Colonic mucosa (tissue), 4 donors: ENCODE measurements around the gene WASL. TPM values are rescaled to one million over a fixed set of nuclear protein-coding genes. Genes with fewer than 3 reads are reported as not detected.

Experiments used
- DNase-seq: peaks from one replicate; pipeline ENCODE4 v3.0.0-alpha.2; 2020
- H3K27ac ChIP-seq: fragments of 200-600 bp; one replicate; pipeline ENCODE4 v1.8.0; 2021
- H3K27me3 ChIP-seq: fragments of 200-600 bp; one replicate; pipeline ENCODE4 v1.8.0; 2021
- H3K36me3 ChIP-seq: fragments of 200-600 bp; one replicate; pipeline ENCODE4 v1.8.0; 2021
- H3K4me1 ChIP-seq: fragments of 200-600 bp; one replicate; pipeline ENCODE4 v1.8.0; 2021; ENCODE audit warnings: mild to moderate bottlenecking
- H3K4me3 ChIP-seq: fragments of 200-600 bp; one replicate; pipeline ENCODE4 v1.8.0; 2021
- H3K9ac ChIP-seq, 2 donors: one replicate each; pipeline ENCODE4 v1.7.0; 2013; ENCODE audit warnings: control low read depth in 2 of 2, low read depth in 2 of 2, low read length in 2 of 2
- H3K9me3 ChIP-seq: fragments of 200-600 bp; one replicate; pipeline ENCODE4 v1.8.0; 2021
- intact Hi-C: fragments of 100-400 bp; cut with DNase I; formaldehyde crosslinking; loops from one replicate; pipeline ENCODE4 v1.14.1; 2022
- total RNA-seq, 2 donors: library from RNA; stranded (reverse); fragmentation: NEBNext Ultra II Directional in 1 of 2; extraction: Animal tissue kit (Norgen Biotek cat#: 25700) in 1 of 2; gene quantifications; one replicate each; pipeline ENCODE4 v1.2.1, GENCODE V29; 2021
- TF ChIP-seq, protein P1 (sequence below): fragments of 200-600 bp; IDR thresholded peaks from one replicate; pipeline ENCODE4 v1.8.0; 2022; ENCODE audit warnings: antibody characterized with exemption, mild to moderate bottlenecking
- donor health status: healthy.
- donor health status: DM: no; HTN: no; CAD: no.
- donor health status: DM: no; HTN: no; CAD: no.

WASL gene
- total RNA-seq, 2 donors from 2014 or later: 54.9 to 126 TPM

- intact Hi-C loops: no loop called here
- no peak overlapping the region for H3K4me3 ChIP-seq
- H3K4me1 ChIP-seq: no peaks in the 10 kb centered on the region
- TF ChIP-seq, protein P1, sequence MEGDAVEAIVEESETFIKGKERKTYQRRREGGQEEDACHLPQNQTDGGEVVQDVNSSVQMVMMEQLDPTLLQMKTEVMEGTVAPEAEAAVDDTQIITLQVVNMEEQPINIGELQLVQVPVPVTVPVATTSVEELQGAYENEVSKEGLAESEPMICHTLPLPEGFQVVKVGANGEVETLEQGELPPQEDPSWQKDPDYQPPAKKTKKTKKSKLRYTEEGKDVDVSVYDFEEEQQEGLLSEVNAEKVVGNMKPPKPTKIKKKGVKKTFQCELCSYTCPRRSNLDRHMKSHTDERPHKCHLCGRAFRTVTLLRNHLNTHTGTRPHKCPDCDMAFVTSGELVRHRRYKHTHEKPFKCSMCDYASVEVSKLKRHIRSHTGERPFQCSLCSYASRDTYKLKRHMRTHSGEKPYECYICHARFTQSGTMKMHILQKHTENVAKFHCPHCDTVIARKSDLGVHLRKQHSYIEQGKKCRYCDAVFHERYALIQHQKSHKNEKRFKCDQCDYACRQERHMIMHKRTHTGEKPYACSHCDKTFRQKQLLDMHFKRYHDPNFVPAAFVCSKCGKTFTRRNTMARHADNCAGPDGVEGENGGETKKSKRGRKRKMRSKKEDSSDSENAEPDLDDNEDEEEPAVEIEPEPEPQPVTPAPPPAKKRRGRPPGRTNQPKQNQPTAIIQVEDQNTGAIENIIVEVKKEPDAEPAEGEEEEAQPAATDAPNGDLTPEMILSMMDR: no peak
- no peaks in the 10 kb centered on the region for H3K36me3 ChIP-seq
- H3K27ac ChIP-seq: no peak overlapping the region
- H3K9ac ChIP-seq: no peak overlapping the region
- no peaks in the 10 kb centered on the region for H3K9me3 ChIP-seq
- H3K27me3 ChIP-seq: no peaks in the 10 kb centered on the region
- DNase-seq: no peak
These were observed 31.9 kb downstream of the WASL start for GRCh38 chr7:123716877-123717276.

DNA sequence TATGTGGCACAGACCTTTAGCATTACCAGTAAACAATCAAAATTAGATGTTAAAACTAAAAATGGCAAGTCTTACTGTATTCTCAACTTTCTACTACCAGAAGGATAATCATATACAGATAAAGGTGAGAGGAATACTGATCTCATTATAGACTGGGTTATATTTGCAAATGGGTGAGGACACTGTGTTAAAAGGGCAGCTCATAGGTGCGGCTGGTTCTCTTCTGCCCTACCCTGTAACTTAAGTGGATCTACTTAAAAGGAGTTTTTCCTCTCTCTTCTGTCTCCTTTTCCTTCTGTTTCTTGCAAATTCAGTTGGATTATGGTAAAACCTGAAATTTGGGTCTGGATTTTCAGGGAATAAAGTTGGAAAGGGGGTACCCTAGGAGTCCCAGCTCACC, 33.0 kb downstream of the WASL start:
- Histone ChIP-seq H3K9ac (no peak overlapping the region), H3K9me3 (no peaks in the 10 kb centered on the region), H3K4me3 (no peak overlapping the region), H3K4me1 (no peaks in the 10 kb centered on the region), H3K36me3 (no peaks in the 10 kb centered on the region), H3K27me3 (no peaks in the 10 kb centered on the region), H3K27ac (peak overlapping the region; percentile 11)
- no peak for DNase-seq
- intact Hi-C loops: no loop called here
- TF ChIP-seq, protein P1: no peak

DNA sequence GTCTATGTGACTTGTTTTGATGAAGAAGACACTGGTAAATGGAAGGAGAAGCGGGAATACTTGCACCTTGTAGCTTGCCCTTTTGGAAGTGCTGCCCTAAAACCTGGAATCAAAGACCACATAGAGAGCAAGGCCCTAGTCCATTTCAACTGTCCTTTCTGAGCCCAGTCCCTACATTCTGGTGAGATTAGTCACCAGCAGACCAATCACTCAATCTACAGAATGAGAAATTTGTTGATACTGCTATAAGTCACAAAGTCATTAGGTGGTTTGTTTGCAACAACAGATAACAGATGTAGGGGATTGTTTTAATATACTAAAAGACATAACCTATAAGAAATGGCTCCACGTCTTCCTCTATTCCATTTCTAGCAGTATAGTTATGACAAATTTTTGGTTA, 33.6 kb downstream of the WASL start:
- TF ChIP-seq, protein P1: no peak
- Histone ChIP-seq H3K4me3 (no peak overlapping the region), H3K27me3 (no peaks in the 10 kb centered on the region), H3K4me1 (no peaks in the 10 kb centered on the region), H3K9ac (no peak overlapping the region), H3K9me3 (no peaks in the 10 kb centered on the region), H3K27ac (peak overlapping the region; percentile 11), H3K36me3 (no peaks in the 10 kb centered on the region)
- DNase-seq: no peak
- intact Hi-C loops: no loop called here

DNA sequence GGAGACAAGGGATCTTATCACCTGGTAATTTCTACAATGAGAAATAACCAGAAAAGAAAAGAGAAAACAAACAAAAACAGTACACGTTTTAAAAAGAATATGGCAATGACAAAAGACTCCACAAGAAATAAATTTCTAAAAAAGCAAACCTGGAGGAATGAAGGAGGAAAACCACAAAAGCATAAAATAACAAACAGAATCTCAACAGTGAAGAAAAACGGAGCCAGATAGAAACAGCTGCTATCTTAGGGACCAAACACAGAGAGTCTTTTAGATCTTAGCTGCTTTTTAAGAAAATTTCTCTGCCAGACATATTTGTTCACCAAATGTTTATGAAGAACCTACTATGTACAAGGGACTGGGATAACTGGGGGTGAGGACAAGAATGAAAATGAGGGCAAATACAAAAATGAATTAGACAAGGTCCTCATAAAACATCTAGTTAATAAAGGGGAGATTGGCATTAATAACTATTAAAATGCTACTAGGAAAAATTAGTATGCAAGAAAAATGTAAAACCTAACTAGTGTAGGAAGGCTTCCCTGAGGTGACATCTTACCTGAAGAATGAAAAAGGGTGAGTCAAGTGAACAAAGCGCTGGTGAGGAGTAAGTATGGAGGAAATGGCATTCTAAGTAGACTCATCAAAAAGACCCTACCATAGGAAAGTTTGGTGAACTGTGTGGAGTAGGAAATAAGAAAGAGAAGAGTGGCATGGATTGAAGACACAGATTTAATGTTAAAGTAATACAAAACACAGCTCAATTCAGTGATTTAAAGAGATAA, 34.3 kb downstream of the WASL start:
- Histone ChIP-seq H3K27ac (no peak overlapping the region), H3K9me3 (no peaks in the 10 kb centered on the region), H3K4me3 (no peak overlapping the region), H3K27me3 (no peaks in the 10 kb centered on the region), H3K4me1 (no peaks in the 10 kb centered on the region), H3K9ac (no peak overlapping the region), H3K36me3 (no peaks in the 10 kb centered on the region)
- intact Hi-C loops: no loop called here
- no peak for DNase-seq
- TF ChIP-seq, protein P1: no peak

- H3K9ac ChIP-seq: no peak overlapping the region
- TF ChIP-seq, protein P1: no peak
- no peak overlapping the region for H3K27ac ChIP-seq
- H3K36me3 ChIP-seq: no peaks in the 10 kb centered on the region
- H3K4me3 ChIP-seq: no peak overlapping the region
- H3K9me3 ChIP-seq: no peaks in the 10 kb centered on the region
- no peak for DNase-seq
- H3K4me1 ChIP-seq: no peaks in the 10 kb centered on the region
- no peaks in the 10 kb centered on the region for H3K27me3 ChIP-seq
- intact Hi-C loops: no loop called here
These were observed 36.2 kb downstream of the WASL start for GRCh38 chr7:123712619-123713018.
